ENCODE data around the gene POLRMT.
"Not testable (repeated sequence)": the region's sequence is repeated elsewhere in the genome, so short reads cannot be mapped to it uniquely, and the experiment has no call there.

POLRMT gene

GRCh38 chr19:609004-609346 lies 24.4 kb downstream of the POLRMT start:
- no peaks in the 10 kb centered on the region for H3K79me2 ChIP-seq (ENCODE audit: insufficient read depth, low read depth)
- no peak overlapping the region for H3K4me2 ChIP-seq
- H3K27me3 ChIP-seq (ENCODE audit: insufficient read depth, low read depth), result no peaks in the 10 kb centered on the region
- no peak overlapping the region for H3K9ac ChIP-seq
- H3K4me1 ChIP-seq (ENCODE audit: low read depth, poor library complexity, severe bottlenecking), result no peaks in the 10 kb centered on the region
- TF ChIP-seq CTCF (conservative IDR thresholded peaks at IDR 0.05; ENCODE audit: low read depth, low read length), result no peak
- no peaks in the 10 kb centered on the region for H4K20me1 ChIP-seq (ENCODE audit: insufficient read depth)
- H3K36me3 ChIP-seq (ENCODE audit: insufficient read depth), result no peaks in the 10 kb centered on the region
- no peak overlapping the region for H3K27ac ChIP-seq
- H2AFZ ChIP-seq (ENCODE audit: low read depth), result no peak overlapping the region
- no peak overlapping the region for H3K4me3 ChIP-seq (IDR thresholded peaks at IDR 0.05; ENCODE audit: insufficient read depth, low read depth, low read length)

- no peak for TF ChIP-seq CTCF (conservative IDR thresholded peaks at IDR 0.05; ENCODE audit: low read depth, low read length)
- no peak overlapping the region for H3K9ac ChIP-seq
- H3K27ac ChIP-seq, result no peak overlapping the region
- H3K4me1 ChIP-seq (ENCODE audit: low read depth, poor library complexity, severe bottlenecking), result no peaks in the 10 kb centered on the region
- no peaks in the 10 kb centered on the region for H3K36me3 ChIP-seq (ENCODE audit: insufficient read depth)
- H3K4me3 ChIP-seq (IDR thresholded peaks at IDR 0.05; ENCODE audit: insufficient read depth, low read depth, low read length), result no peak overlapping the region
- no peaks in the 10 kb centered on the region for H3K27me3 ChIP-seq (ENCODE audit: insufficient read depth, low read depth)
- H3K79me2 ChIP-seq (ENCODE audit: insufficient read depth, low read depth), result no peaks in the 10 kb centered on the region
- no peak overlapping the region for H2AFZ ChIP-seq (ENCODE audit: low read depth)
- no peak overlapping the region for H3K4me2 ChIP-seq
- no peaks in the 10 kb centered on the region for H4K20me1 ChIP-seq (ENCODE audit: insufficient read depth)
These were observed 25.0 kb downstream of the POLRMT start for GRCh38 chr19:608155-609003.

- Histone ChIP-seq H3K4me2 (no peak overlapping the region), H3K4me1 (ENCODE audit: low read depth, poor library complexity, severe bottlenecking) (no peaks in the 10 kb centered on the region), H3K27me3 (ENCODE audit: insufficient read depth, low read depth) (no peaks in the 10 kb centered on the region), H4K20me1 (ENCODE audit: insufficient read depth) (no peaks in the 10 kb centered on the region), H3K36me3 (ENCODE audit: insufficient read depth) (no peaks in the 10 kb centered on the region), H3K9ac (no peak overlapping the region), H2AFZ (ENCODE audit: low read depth) (no peak overlapping the region), H3K27ac (no peak overlapping the region), H3K4me3 (IDR thresholded peaks at IDR 0.05; ENCODE audit: insufficient read depth, low read depth, low read length) (no peak overlapping the region), H3K79me2 (ENCODE audit: insufficient read depth, low read depth) (no peaks in the 10 kb centered on the region)
- no peak for TF ChIP-seq CTCF (conservative IDR thresholded peaks at IDR 0.05; ENCODE audit: low read depth, low read length)
These were observed 25.8 kb downstream of the POLRMT start for GRCh38 chr19:607301-608154.

GRCh38 chr19:605061-605971 lies 28.0 kb downstream of the POLRMT start:
- TF ChIP-seq CTCF (conservative IDR thresholded peaks at IDR 0.05; ENCODE audit: low read depth, low read length), result peak; percentile 89
- Histone ChIP-seq H3K4me2 (peak overlapping the region; percentile 38; the same call in 1 of the 2 replicates), H2AFZ (ENCODE audit: low read depth) (peak overlapping the region; percentile 41; the same call in 1 of the 2 replicates)
- not testable (repeated sequence) for H3K27me3 ChIP-seq (ENCODE audit: insufficient read depth, low read depth); H3K4me3 ChIP-seq (IDR thresholded peaks at IDR 0.05; ENCODE audit: insufficient read depth, low read depth, low read length); H3K36me3 ChIP-seq (ENCODE audit: insufficient read depth); H4K20me1 ChIP-seq (ENCODE audit: insufficient read depth); H3K79me2 ChIP-seq (ENCODE audit: insufficient read depth, low read depth); H3K27ac ChIP-seq; H3K4me1 ChIP-seq (ENCODE audit: low read depth, poor library complexity, severe bottlenecking); H3K9ac ChIP-seq

All from KMS-11 (cell line).